MM.1S (cell line): ENCODE data around the gene IQGAP2.

Source experiments
- CTCF ChIP-seq: fragments of 300-600 bp; sonication (generic); IDR thresholded peaks from 2 replicates; pipeline ENCODE4 v1.5.1; 2016; ENCODE audit warnings: antibody characterized with exemption, low read length, mixed read lengths
- EZH2 ChIP-seq: fragments of 300-600 bp; sonication (generic); optimal IDR thresholded peaks from 2 replicates; pipeline ENCODE3; 2017; ENCODE audit warnings: low read depth, mild to moderate bottlenecking, antibody characterized with exemption, low read length, mixed read lengths
- EZH2phosphoT487 ChIP-seq: fragments of 300-600 bp; sonication (generic); IDR thresholded peaks from 2 replicates; pipeline ENCODE4 v1.6.1; 2018; ENCODE audit warnings: antibody characterized with exemption, low read length

GRCh38 chr5:76754668-76755078 is 351.6 kb downstream of the IQGAP2 start:
- TF ChIP-seq CTCF (no peak), EZH2 (no peak), EZH2phosphoT487 (no peak)
